NOMO-1 (cell line): ENCODE data around the gene ENTPD1.
"Not testable (repeated sequence)": the region's sequence is repeated elsewhere in the genome, so short reads cannot be mapped to it uniquely, and the experiment has no call there.

Experiments used
- DNase-seq, 2 experiments: peaks; one replicate each; lab custom pipeline; 2025; ENCODE audit not compliant: unreplicated experiment in 2 of 2; lab: John Stamatoyannopoulos, UW

Gene ENTPD1

DNA sequence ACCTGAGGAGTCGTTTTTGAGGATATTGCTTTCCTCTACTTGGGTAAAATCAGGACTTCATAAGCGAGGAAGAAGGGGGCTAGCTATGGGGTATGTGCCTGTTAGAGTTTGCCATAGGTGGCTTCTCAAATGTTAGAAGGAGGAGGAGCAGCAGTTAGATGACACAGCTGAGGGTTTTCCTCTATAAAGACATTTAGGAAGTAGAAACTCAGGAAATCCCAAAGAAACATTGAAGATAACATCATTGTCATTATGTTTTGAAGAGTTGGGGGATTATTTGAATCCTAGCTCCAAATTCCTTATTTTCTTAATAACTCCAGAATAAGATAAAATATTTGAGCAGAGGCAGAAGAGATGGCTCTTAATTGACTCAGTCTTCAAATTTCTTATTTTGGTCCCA lies 92.9 kb downstream of the ENTPD1 start:
- no peak for DNase-seq

DNA sequence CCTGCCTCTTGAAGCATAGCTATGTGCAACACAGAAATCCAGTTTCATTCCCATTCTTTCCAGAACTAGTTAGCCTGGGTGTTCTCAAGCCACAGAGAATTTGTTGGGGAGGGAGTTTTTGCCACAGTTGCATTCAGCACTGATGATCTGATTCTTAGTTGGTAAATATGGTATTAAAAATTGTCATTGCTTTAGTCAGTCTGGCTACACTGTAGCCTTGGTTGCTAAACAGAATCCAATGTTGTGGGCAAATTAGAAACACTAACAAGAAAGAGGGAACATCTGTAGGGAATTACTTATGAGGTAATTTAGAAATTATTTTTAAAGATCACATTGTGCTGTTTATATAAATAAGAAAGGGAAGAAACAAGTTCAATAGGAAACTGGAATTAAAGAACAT lies 94.8 kb downstream of the ENTPD1 start:
- DNase-seq, result no peak

GRCh38 chr10:95860166-95860940 lies 104.4 kb downstream of the ENTPD1 start:
- DNase-seq, result no peak

GRCh38 chr10:95861386-95861785 lies 105.4 kb downstream of the ENTPD1 start:
- DNase-seq, result no peak

GRCh38 chr10:95864906-95865813 lies 109.2 kb downstream of the ENTPD1 start:
- peak; percentile 29 to 86 for DNase-seq

GRCh38 chr10:95865814-95866466 lies 110.0 kb downstream of the ENTPD1 start:
- DNase-seq, result no peak

- DNase-seq, result no peak
These were observed 110.5 kb downstream of the ENTPD1 start for GRCh38 chr10:95866467-95866842.

DNA sequence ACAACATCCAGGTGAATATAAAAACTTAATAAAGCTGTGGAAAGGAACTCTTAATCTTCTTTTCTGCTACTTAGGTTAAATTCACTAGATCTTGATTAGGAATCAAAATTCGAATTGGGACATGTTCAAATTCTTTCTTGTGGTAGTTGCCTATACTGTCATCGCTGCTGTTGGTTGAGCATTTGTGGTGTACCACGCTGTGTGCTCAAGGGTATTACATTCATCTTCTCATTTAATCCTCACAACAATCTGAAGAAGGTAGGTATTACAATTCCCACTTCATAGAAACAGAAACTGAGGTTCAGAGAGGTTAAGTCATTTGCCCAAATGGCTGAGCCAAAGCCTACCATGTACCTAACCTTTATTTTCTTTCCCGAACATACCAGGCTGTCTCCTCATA lies 111.9 kb downstream of the ENTPD1 start:
- no peak for DNase-seq

GRCh38 chr10:95872158-95872711 lies 116.3 kb downstream of the ENTPD1 start:
- no peak for DNase-seq

DNA sequence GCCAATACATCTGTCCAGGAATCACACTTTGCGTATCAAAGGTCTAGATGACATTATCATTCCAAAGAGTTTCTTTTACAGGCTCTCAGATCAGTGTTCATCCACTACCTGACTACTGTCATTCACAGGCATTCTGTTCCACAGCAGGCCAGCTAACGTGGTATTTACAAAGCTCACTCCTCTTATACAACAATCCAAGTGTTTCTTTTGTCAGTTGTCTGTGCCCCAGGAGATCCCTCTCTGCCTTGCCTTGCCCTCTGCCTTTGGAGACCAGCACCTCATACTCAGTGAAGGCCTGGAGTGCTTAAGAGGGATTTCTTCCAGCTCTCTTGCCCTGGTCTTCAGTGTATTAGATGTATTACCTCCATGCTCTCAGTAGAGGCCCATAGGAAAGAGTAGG lies 117.2 kb downstream of the ENTPD1 start:
- no peak for DNase-seq

GRCh38 chr10:95873651-95874050 lies 117.7 kb downstream of the ENTPD1 start:
- no peak for DNase-seq

DNA sequence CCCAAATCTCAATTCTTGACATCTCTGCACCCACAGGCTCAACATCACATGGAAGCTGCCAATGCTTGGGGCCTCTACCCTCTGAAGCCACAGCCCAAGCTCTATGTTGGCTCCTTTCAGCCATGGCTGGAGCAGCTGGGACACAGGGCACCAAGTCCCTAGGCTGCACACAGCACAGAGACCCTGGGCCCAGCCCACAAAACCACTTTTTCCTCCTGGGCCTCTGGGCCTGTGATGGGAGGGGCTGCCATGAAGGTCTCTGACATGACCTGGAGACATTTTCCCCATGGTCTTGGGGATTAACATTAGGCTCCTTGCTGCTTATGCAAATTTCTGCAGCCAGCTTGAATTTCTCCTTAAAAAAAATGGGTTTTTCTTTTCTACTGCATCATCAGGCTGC lies 118.8 kb downstream of the ENTPD1 start:
- not testable (repeated sequence) for DNase-seq

DNA sequence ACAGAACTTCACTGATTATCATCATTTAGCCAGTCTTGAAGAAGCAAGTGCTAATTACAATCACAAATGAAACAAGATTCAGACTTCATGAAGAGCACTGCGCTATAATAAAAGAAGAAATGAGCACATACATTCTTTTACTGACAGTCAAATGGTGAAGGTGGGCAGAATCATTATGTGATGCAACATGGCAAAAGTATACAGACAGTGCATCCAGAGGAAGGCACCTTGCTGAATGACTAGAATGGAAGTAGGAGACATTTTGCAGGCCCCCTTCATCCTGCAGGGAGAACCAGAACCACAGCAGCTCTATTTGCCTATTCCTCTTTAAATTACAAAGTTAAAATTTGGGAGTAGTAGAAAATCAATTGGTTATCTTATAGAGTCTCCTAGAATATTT lies 120.8 kb downstream of the ENTPD1 start:
- no peak for DNase-seq

DNA sequence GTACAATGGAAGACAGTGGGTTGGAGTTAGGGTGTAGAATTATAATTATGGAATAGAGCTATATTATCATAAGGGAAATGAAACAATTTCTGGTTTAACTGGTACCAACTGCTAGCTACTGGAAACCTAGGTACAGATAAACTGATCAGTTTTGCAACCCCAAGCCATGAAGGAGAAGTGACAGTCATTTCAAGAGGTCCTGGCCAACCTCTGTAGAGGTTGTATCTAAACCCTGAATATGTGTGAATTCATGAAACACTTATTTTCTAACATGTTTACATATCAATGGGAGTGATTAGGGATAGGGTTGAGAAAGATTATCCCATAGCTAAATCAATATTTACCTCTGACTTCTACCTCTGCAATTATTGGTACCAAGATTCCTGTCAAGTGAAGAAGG lies 121.9 kb downstream of the ENTPD1 start:
- DNase-seq, result no peak

GRCh38 chr10:95880704-95881103 lies 124.7 kb downstream of the ENTPD1 start:
- peak in 1 of 2 experiments; percentile 22 for DNase-seq

GRCh38 chr10:95881316-95881715 lies 125.4 kb downstream of the ENTPD1 start:
- DNase-seq, result no peak

GRCh38 chr10:95889830-95890229 lies 133.9 kb downstream of the ENTPD1 start:
- DNase-seq, result no peak

DNA sequence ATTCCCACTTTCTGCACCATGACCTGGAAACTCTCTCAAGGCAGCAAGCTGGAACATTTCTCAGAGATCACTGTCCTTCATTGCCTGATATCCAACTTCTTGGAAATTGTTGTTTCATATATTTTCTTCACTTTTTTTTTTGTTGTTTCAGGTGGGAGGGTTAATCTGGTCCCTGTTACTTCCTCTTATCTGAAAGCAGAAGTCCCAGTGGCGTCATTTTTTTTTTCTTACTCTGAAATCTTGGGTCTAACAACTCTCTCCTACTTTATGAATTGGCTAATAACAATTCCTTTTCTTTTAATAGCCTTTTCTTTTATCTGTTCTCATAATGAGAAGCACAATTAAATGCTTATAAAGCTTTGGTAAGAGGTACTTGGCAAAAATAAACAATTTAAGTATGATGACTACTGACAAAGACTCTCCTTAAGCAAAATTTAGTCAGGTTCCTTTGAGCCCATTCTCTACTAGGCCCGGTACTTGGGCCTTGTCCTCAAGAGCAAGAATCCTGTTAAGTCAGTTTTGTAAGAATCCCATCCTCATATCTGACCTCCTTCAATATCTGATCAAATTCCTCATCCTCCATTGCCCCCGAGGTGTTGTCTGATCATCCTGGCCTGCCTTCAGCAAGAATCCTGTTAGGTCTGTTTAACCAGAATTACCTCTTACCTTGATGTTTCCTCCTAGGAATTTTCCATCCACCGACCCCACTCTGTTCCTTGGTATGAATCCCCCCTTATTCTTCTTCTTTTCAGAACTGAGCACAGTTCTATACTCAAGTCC lies 140.3 kb downstream of the ENTPD1 start:
- DNase-seq, result peak; percentile 31 to 70

- DNase-seq, result not testable (repeated sequence)
These were observed 150.1 kb downstream of the ENTPD1 start for GRCh38 chr10:95905897-95906580.
